RWPE1 (cell line): ENCODE data around the gene PDE4D.

Experiments used
- CTCF ChIA-PET: fragments of 350-600 bp; sonication (Branson Sonifier 250); formaldehyde crosslinking; extraction: SDS; loops from one replicate; lab custom pipeline; 2021; lab: Yijun Ruan, JAX
- POLR2A ChIA-PET: fragments of 400-600 bp; formaldehyde crosslinking; extraction: SDS; loops from one replicate; lab custom pipeline; 2020; ENCODE audit warnings: antibody characterized with exemption; ENCODE audit not compliant: low non-redundant PET; lab: Yijun Ruan, JAX
- DNase-seq: peaks from one replicate; pipeline ENCODE4 v3.0.0; 2012; ENCODE audit warnings: low spot score
- H3K27ac ChIP-seq: fragments of 450-650 bp; 2 replicates; pipeline ENCODE4 v1.5.1; 2017
- CTCF ChIP-seq: fragments of 450-650 bp; conservative IDR thresholded peaks from 2 replicates; pipeline ENCODE4 v1.5.1; 2017; ENCODE audit warnings: low read depth, mild to moderate bottlenecking

The PDE4D gene

GRCh38 chr5:58930520-58930919 is 963.0 kb downstream of the PDE4D start:
- POLR2A ChIA-PET: no interaction called here
- no peak overlapping the region for H3K27ac ChIP-seq
- CTCF ChIA-PET: no interaction called here
- DNase-seq: no peak
- TF ChIP-seq CTCF: no peak

- POLR2A ChIA-PET: no interaction called here
- CTCF ChIA-PET: no interaction called here
These were observed 963.8 kb downstream of the PDE4D start for GRCh38 chr5:58929726-58930125.

GRCh38 chr5:58927938-58928337 is 965.6 kb downstream of the PDE4D start:
- ChIA-PET POLR2A (no interaction called here), CTCF (interaction anchor here (0.7 kb wide), 1 partner anchor 15 kb away, joined by 3 read pairs; no protein-coding TSS in a partner anchor)
- TF ChIP-seq CTCF: no peak
- H3K27ac ChIP-seq: no peak overlapping the region
- no peak for DNase-seq

More at GRCh38 chr5:58929726-58930125, 963.8 kb downstream of the PDE4D start:
- TF ChIP-seq CTCF: no peak
- H3K27ac ChIP-seq: no peak overlapping the region
- no peak for DNase-seq

- DNase-seq: no peak
- CTCF ChIA-PET: interaction anchor here (0.7 kb wide), 1 partner anchor 16 kb away, joined by 3 read pairs; no protein-coding TSS in a partner anchor
- no peak for TF ChIP-seq CTCF
- POLR2A ChIA-PET: no interaction called here
- H3K27ac ChIP-seq: no peak overlapping the region
These were observed 966.3 kb downstream of the PDE4D start for GRCh38 chr5:58927181-58927580.

- ChIA-PET POLR2A (no interaction called here), CTCF (no interaction called here)
- no peak for DNase-seq
- TF ChIP-seq CTCF: no peak
- H3K27ac ChIP-seq: no peak overlapping the region
These were observed 967.0 kb downstream of the PDE4D start for GRCh38 chr5:58926541-58926935.

GRCh38 chr5:58925627-58926540 is 967.6 kb downstream of the PDE4D start:
- CTCF ChIA-PET: no interaction called here
- no peak for DNase-seq
- POLR2A ChIA-PET: no interaction called here
- TF ChIP-seq CTCF: no peak
- H3K27ac ChIP-seq: no peak overlapping the region
